Endothelial cell of umbilical vein (primary cell): ENCODE data around the gene TAS1R1. TPM values are rescaled to one million over a fixed set of nuclear protein-coding genes. Genes with fewer than 3 reads are reported as not detected.
A peak's percentile ranks its signal among the peaks of the same experiment; 100 is the strongest.

Source experiments
- BruUV-seq: library from RNA; stranded (reverse); fragments of 400-500 nt; replicated peaks from 2 replicates; lab custom pipeline; 2021; lab: Mats Ljungman, UMichigan
- CTCF ChIA-PET: fragments of 300-600, 350-600 bp; sonication (Branson Sonifier 250); formaldehyde crosslinking; loops from one replicate; lab custom pipeline; 2021; ENCODE audit warnings: antibody characterized with exemption, inconsistent platforms; lab: Charles Lee
- POLR2A ChIA-PET: fragments of 300-600, 350-600 bp; sonication (Branson Sonifier 250); formaldehyde crosslinking; loops from one replicate; lab custom pipeline; 2021; ENCODE audit warnings: antibody characterized with exemption, inconsistent platforms; lab: Charles Lee
- DNase-seq: peaks from one replicate; pipeline ENCODE4 v3.0.0-alpha.2; 2011; ENCODE audit warnings: low read depth, low spot score
- FAIRE-seq: peaks from 2 replicates; lab custom pipeline; 2011; peaks lifted over from hg19 to GRCh38; lab: Jason Lieb, UNC
- H2AFZ ChIP-seq: 2 replicates; pipeline ENCODE4 v1.6.0; 2012; ENCODE audit warnings: low read depth, low read length, control low read depth, inconsistent platforms
- H3K27ac ChIP-seq: 2 replicates; pipeline ENCODE4 v1.5.1; 2011; ENCODE audit warnings: low read depth, mild to moderate bottlenecking, control low read depth, low read length, moderate library complexity; ENCODE audit not compliant: insufficient read depth
- H3K27me3 ChIP-seq, 2 experiments: 2 replicates each; pipeline versions ENCODE4 v1.6.0 to v1.6.1; 2011; ENCODE audit warnings: low read length in 2 of 2, mixed read lengths in 1 of 2; ENCODE audit not compliant: control insufficient read depth in 2 of 2, insufficient read depth in 2 of 2
- H3K36me3 ChIP-seq, 2 experiments: 2 replicates in 1 of 2; 3 replicates in 1 of 2; pipeline ENCODE4 v1.5.1; 2011; ENCODE audit warnings: low read length in 2 of 2, mild to moderate bottlenecking in 1 of 2, moderate library complexity in 1 of 2; ENCODE audit not compliant: control insufficient read depth in 2 of 2, insufficient read depth in 2 of 2; ENCODE audit errors: extremely low read depth in 1 of 2
- H3K4me1 ChIP-seq: 3 replicates; pipeline ENCODE4 v1.5.1; 2011; ENCODE audit warnings: mild to moderate bottlenecking, low read length; ENCODE audit not compliant: control insufficient read depth, insufficient read depth; ENCODE audit errors: extremely low read depth
- H3K4me2 ChIP-seq: 2 replicates; pipeline ENCODE4 v1.6.1; 2011; ENCODE audit warnings: low read length, control low read depth, mixed read lengths; ENCODE audit not compliant: insufficient read depth
- H3K4me3 ChIP-seq, 3 experiments: fragments of 200-600 bp in 1 of 3; sonication (generic), shearing (Covaris generic) in 1 of 3; replicated peaks in 1 of 3; 2 replicates each; pipeline ENCODE4 v1.5.1; 2011 to 2016; ENCODE audit warnings: control low read depth in 3 of 3, low read length in 3 of 3, mild to moderate bottlenecking in 2 of 3, inconsistent platforms in 1 of 3, low read depth in 1 of 3, moderate library complexity in 1 of 3; ENCODE audit not compliant: insufficient read depth in 1 of 3
- H3K79me2 ChIP-seq: 2 replicates; pipeline ENCODE4 v1.6.0; 2012; ENCODE audit warnings: low read length, inconsistent platforms; ENCODE audit not compliant: control insufficient read depth, insufficient read depth
- H3K9ac ChIP-seq: replicated peaks from 2 replicates; pipeline ENCODE3; 2011; ENCODE audit warnings: low read length, control low read depth; ENCODE audit not compliant: insufficient read depth; ENCODE audit errors: extremely low read depth
- H3K9me1 ChIP-seq: replicated peaks from 3 replicates; pipeline ENCODE4 v1.6.0; 2011; ENCODE audit warnings: mild to moderate bottlenecking, low read length; ENCODE audit not compliant: control insufficient read depth, insufficient read depth; ENCODE audit errors: extremely low read depth
- H3K9me3 ChIP-seq: replicated peaks from 2 replicates; pipeline ENCODE4 v1.5.1; 2012; ENCODE audit warnings: low read length, inconsistent platforms; ENCODE audit not compliant: control insufficient read depth, insufficient read depth
- H4K20me1 ChIP-seq: replicated peaks from 2 replicates; pipeline ENCODE3; 2011; ENCODE audit warnings: mild to moderate bottlenecking, low read length; ENCODE audit not compliant: control insufficient read depth, insufficient read depth; ENCODE audit errors: extremely low read depth
- EZH2 ChIP-seq: IDR thresholded peaks from 2 replicates; pipeline ENCODE4 v1.6.1; 2012; ENCODE audit warnings: borderline replicate concordance, low read depth, mild to moderate bottlenecking, moderate library complexity, low read length, inconsistent platforms; ENCODE audit not compliant: severe bottlenecking
- JUN ChIP-seq: IDR thresholded peaks from 2 replicates; pipeline ENCODE4 v1.6.1; 2011; ENCODE audit warnings: borderline replicate concordance, low read depth; ENCODE audit not compliant: insufficient read length, insufficient read depth
- POLR2AphosphoS5 ChIP-seq: IDR thresholded peaks from 2 replicates; pipeline ENCODE4 v1.6.1; 2012; ENCODE audit warnings: low read depth, mild to moderate bottlenecking, control low read depth, low read length, moderate library complexity; ENCODE audit not compliant: insufficient read depth
- dilution Hi-C: fragments of 300-500 bp; cut with MboI; formaldehyde crosslinking; loops from one replicate; pipeline ENCODE4 v1.15.0; 2019; ENCODE audit warnings: low sequenced_read_pairs; ENCODE audit not compliant: extremely low pct_ligation_motif_present
- intact Hi-C: fragments of 100-400 bp; cut with micrococcal nuclease; formaldehyde crosslinking; loops from one replicate; pipeline ENCODE4 v1.10.0; 2022
- polyA plus RNA-seq, 4 experiments: library from polyadenylated mRNA; depleted of rRNA in 3 of 4; stranded (reverse) in 3 of 4; unstranded in 1 of 4; fragments of >200 nt; gene quantifications; 2 replicates each; pipeline versions ENCODE4 v1.2.1 to v1.2.3, GENCODE V29; 2011 to 2012; ENCODE audit warnings: missing spikeins in 1 of 4
- total RNA-seq: library from RNA; stranded (reverse); gene quantifications from 2 replicates; pipeline ENCODE4 v1.2.3, GENCODE V29; 2021
- TF ChIP-seq, protein P1 (sequence below), 2 donors: IDR thresholded peaks; 1 replicate in 1 of 2; 2 replicates in 1 of 2; pipeline ENCODE4 v1.5.1; 2011; ENCODE audit warnings: low read length in 2 of 2, mild to moderate bottlenecking in 2 of 2, moderate library complexity in 2 of 2, control low read depth in 1 of 2, inconsistent platforms in 1 of 2, low read depth in 1 of 2; ENCODE audit not compliant: insufficient read depth in 1 of 2; ENCODE audit errors: extremely low read depth in 1 of 2
- TF ChIP-seq, protein P2 (sequence below): IDR thresholded peaks from 2 replicates; pipeline ENCODE4 v1.6.1; 2011; ENCODE audit not compliant: insufficient read depth, insufficient read length

Gene TAS1R1
- total and polyA plus RNA-seq, 2 donors (not counting 3 experiments of a cell fraction or from before 2014, with no cell fraction given) = not detected

DNA sequence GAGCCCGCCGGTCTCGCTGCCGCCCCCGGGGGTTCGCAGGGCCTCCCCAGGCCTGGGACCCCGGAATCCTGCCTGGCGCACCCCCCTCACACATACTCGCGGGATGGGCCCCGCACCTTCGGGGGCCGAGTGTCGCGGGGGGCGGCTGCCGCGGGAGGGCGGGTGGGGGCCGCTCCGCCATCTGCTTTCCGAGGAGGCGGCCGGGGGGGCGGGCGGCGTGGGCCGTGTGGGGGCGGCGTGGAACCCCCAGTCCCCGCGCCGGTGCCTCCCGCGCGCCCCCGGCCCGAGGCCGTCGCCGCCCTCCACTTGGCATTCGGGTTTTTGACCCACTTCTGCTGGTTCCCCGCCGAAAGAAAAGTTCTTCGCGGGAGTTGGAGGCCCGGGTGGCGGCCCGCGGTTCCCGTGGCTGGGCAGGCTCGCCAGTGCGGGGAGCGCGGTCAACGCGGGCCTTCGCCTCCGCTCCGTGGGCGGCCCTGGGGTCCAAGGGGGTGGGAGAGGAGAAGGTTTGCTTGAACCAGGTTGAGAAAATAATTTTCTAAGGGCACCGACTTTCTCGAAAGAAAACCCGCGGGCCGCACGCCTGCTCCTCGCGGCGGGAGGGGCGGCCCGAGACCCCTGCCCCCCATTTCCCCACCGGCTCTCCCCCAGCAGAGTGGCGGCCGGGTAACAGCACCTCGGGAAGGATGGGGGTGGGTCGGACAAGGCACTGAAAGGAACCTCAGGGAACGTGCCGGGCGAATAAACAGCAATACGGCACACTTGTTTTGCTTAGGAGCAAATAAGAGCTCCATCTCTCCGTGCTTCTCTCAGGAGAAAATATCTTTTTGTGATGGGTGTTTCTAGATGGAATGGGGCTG, 60.0 kb downstream of the TAS1R1 start:
- H3K4me3 ChIP-seq = peak overlapping the region; percentile 57 to 97 (median 59)
- H3K9me3 ChIP-seq = no peaks in the 10 kb centered on the region
- peaks cover 5 to 6% of the 10 kb centered on the region in 2 experiments for H3K36me3 ChIP-seq
- H3K79me2 ChIP-seq = peaks cover 40% of the 10 kb centered on the region
- H3K4me2 ChIP-seq = peak overlapping the region; percentile 82
- ChIA-PET POLR2A (interaction anchor here (1.5 kb wide), 1 partner anchor 12 kb away, joined by 5 read pairs; the partner anchor contains the start of gene KLHL21), CTCF (interaction anchor here (0.7 to 1.4 kb wide), 4 partner anchors 9 to 61 kb away, joined by 3 to 5 read pairs (median 4); partner anchors contain the start of genes NOL9, TAS1R1, THAP3 and ZBTB48)
- TF ChIP-seq, protein P1, sequence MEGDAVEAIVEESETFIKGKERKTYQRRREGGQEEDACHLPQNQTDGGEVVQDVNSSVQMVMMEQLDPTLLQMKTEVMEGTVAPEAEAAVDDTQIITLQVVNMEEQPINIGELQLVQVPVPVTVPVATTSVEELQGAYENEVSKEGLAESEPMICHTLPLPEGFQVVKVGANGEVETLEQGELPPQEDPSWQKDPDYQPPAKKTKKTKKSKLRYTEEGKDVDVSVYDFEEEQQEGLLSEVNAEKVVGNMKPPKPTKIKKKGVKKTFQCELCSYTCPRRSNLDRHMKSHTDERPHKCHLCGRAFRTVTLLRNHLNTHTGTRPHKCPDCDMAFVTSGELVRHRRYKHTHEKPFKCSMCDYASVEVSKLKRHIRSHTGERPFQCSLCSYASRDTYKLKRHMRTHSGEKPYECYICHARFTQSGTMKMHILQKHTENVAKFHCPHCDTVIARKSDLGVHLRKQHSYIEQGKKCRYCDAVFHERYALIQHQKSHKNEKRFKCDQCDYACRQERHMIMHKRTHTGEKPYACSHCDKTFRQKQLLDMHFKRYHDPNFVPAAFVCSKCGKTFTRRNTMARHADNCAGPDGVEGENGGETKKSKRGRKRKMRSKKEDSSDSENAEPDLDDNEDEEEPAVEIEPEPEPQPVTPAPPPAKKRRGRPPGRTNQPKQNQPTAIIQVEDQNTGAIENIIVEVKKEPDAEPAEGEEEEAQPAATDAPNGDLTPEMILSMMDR (IDR thresholded peaks at IDR 0.05; ENCODE audit: extremely low read depth in 1 of 2, insufficient read depth in 1 of 2, low read depth in 1 of 2, low read length in 2 of 2) = no peak
- TF ChIP-seq, protein P2, sequence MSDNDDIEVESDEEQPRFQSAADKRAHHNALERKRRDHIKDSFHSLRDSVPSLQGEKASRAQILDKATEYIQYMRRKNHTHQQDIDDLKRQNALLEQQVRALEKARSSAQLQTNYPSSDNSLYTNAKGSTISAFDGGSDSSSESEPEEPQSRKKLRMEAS = no peak
- TF ChIP-seq JUN (no peak), EZH2 (no peak), POLR2AphosphoS5 (no peak)
- FAIRE-seq (no peak), DNase-seq (no peak)
- BruUV-seq = no TSS peak
- H3K9me1 ChIP-seq = no peaks in the 10 kb centered on the region
- intact Hi-C loops = no loop called here
- dilution Hi-C loops = no loop called here
- H3K4me1 ChIP-seq = peaks cover 5% of the 10 kb centered on the region
- peak overlapping the region; percentile 41 for H3K9ac ChIP-seq
- peak overlapping the region; percentile 10 for H2AFZ ChIP-seq
- H3K27me3 ChIP-seq = no peaks in the 10 kb centered on the region
- peaks cover 4% of the 10 kb centered on the region for H4K20me1 ChIP-seq
- H3K27ac ChIP-seq = no peak overlapping the region
